Kidney (tissue), 14 donors: Measurements from ENCODE around the gene GHRH. TPM values are rescaled to one million over a fixed set of nuclear protein-coding genes. Genes with fewer than 3 reads are reported as not detected.

Experiments
- DNase-seq, 5 donors: peaks; one replicate each; pipeline ENCODE4 v3.0.0-alpha.2; 2013 to 2020
- FAIRE-seq: peaks from 2 replicates; lab custom pipeline; 2012; peaks lifted over from hg19 to GRCh38; lab: Jason Lieb, UNC
- H3K27ac ChIP-seq, 2 donors: one replicate each; pipeline ENCODE4 v1.7.0; 2013; ENCODE audit warnings: low read depth in 2 of 2, low read length in 2 of 2, inconsistent platforms in 1 of 2
- H3K27me3 ChIP-seq: one replicate; pipeline ENCODE4 v1.7.1; 2013; ENCODE audit warnings: low read length, inconsistent platforms; ENCODE audit not compliant: control insufficient read depth, insufficient read depth
- H3K36me3 ChIP-seq, 3 donors: one replicate each; pipeline versions ENCODE4 v1.7.0 to v1.7.1; 2013; ENCODE audit warnings: low read length in 3 of 3, control low read depth in 1 of 3, inconsistent platforms in 1 of 3; ENCODE audit not compliant: insufficient read depth in 3 of 3, control insufficient read depth in 2 of 3
- H3K4me1 ChIP-seq, 3 donors: one replicate each; pipeline versions ENCODE4 v1.7.0 to v1.7.1; 2013; ENCODE audit warnings: low read length in 3 of 3, inconsistent platforms in 1 of 3, low read depth in 1 of 3; ENCODE audit not compliant: control insufficient read depth in 2 of 3, insufficient read depth in 2 of 3
- H3K4me3 ChIP-seq, 3 donors: one replicate each; pipeline versions ENCODE4 v1.7.0 to v1.8.1; 2013; ENCODE audit warnings: low read length in 3 of 3, control low read depth in 1 of 3, inconsistent platforms in 1 of 3
- H3K9ac ChIP-seq, 3 donors: one replicate each; pipeline versions ENCODE4 v1.7.0 to v1.7.1; 2013; ENCODE audit warnings: low read length in 3 of 3, control low read depth in 1 of 3, inconsistent platforms in 1 of 3
- H3K9me3 ChIP-seq, 3 donors: one replicate each; pipeline versions ENCODE4 v1.7.0 to v1.7.1; 2013; ENCODE audit warnings: low read length in 3 of 3, control low read depth in 1 of 3, inconsistent platforms in 1 of 3; ENCODE audit not compliant: control insufficient read depth in 2 of 3, insufficient read depth in 1 of 3
- CTCF ChIP-seq: IDR thresholded peaks from 3 replicates; pipeline ENCODE4 v1.5.1; 2012; ENCODE audit warnings: mild to moderate bottlenecking, moderate library complexity, borderline replicate concordance; ENCODE audit not compliant: insufficient read depth; ENCODE audit errors: extremely low read depth
- intact Hi-C: fragments of 100-400 bp; cut with DNase I; formaldehyde crosslinking; loops from one replicate; pipeline ENCODE4 v1.11.1; 2022
- polyA plus RNA-seq: library from polyadenylated mRNA; stranded (reverse); fragments of 350-450 nt; fragmentation: Illumina TruSeq; extraction: RNeasy Lipid Tissue Mini Kit (QIAGEN cat#74804); gene quantifications from one replicate; pipeline ENCODE4 v1.2.3, GENCODE V29; 2014; ENCODE audit warnings: low read depth, low replicate concordance; ENCODE audit not compliant: insufficient read depth
- total RNA-seq: library from RNA; stranded (reverse); fragmentation: NEBNext Ultra II Directional; extraction: Animal tissue kit (Norgen Biotek cat#: 25700); gene quantifications from one replicate; pipeline ENCODE4 v1.2.1, GENCODE V29; 2021
- donor health status: control.
- donor health status: control.
- donor health status: control.
- donor health status: control.
- donor health status: control.
- donor health status: DM: yes; HTN: yes; CAD: no.
- donor health status: Normal renal cell carcinoma (clear cell type).

Gene GHRH
- total and polyA plus RNA-seq, 2 donors from 2014 or later, result not detected

- Histone ChIP-seq H3K9me3 (no peaks in the 10 kb centered on the region), H3K27me3 (no peaks in the 10 kb centered on the region), H3K4me1 (peaks cover 0 to 8% (median 0%) of the 10 kb centered on the region in 3 donors), H3K27ac (no peak overlapping the region), H3K36me3 (peaks cover 0 to 2% (median 0%) of the 10 kb centered on the region in 3 donors), H3K4me3 (no peak overlapping the region), H3K9ac (no peak overlapping the region)
- intact Hi-C loops, result no loop called here
- TF ChIP-seq CTCF, result no peak
- FAIRE-seq, result no peak
- DNase-seq, result no peak
Measured at GRCh38 chr20:37294262-37294981, 32.8 kb upstream of the GHRH start.

GRCh38 chr20:37293301-37293943, 31.8 kb upstream of the GHRH start:
- DNase-seq, result no peak
- Histone ChIP-seq H3K36me3 (peaks cover 0 to 2% (median 0%) of the 10 kb centered on the region in 3 donors), H3K27ac (no peak overlapping the region), H3K9ac (no peak overlapping the region), H3K9me3 (no peaks in the 10 kb centered on the region), H3K27me3 (no peaks in the 10 kb centered on the region), H3K4me3 (no peak overlapping the region), H3K4me1 (peaks cover 0 to 8% (median 0%) of the 10 kb centered on the region in 3 donors)
- no peak for FAIRE-seq
- no peak for TF ChIP-seq CTCF
- intact Hi-C loops, result no loop called here

- no peak overlapping the region for H3K9ac ChIP-seq
- TF ChIP-seq CTCF, result no peak
- no peaks in the 10 kb centered on the region for H3K27me3 ChIP-seq
- peaks cover 0 to 7% (median 0%) of the 10 kb centered on the region in 3 donors for H3K4me1 ChIP-seq
- FAIRE-seq, result no peak
- no peak overlapping the region for H3K4me3 ChIP-seq
- DNase-seq, result no peak
- no peak overlapping the region for H3K27ac ChIP-seq
- H3K9me3 ChIP-seq, result no peaks in the 10 kb centered on the region
- intact Hi-C loops, result no loop called here
- peaks cover 0 to 2% (median 0%) of the 10 kb centered on the region in 3 donors for H3K36me3 ChIP-seq
Measured at GRCh38 chr20:37291724-37292126, 30.1 kb upstream of the GHRH start.
